Amygdala (tissue), 56 donors: Measurements from ENCODE around the gene CNOT4.
"Not testable (repeated sequence)": the region's sequence is repeated elsewhere in the genome, so short reads cannot be mapped to it uniquely, and the experiment has no call there.

ENCODE experiments used
- DNase-seq, 56 donors: peaks; one replicate each; lab custom pipeline; 2025; lab: John Stamatoyannopoulos, UW

Gene CNOT4

DNA sequence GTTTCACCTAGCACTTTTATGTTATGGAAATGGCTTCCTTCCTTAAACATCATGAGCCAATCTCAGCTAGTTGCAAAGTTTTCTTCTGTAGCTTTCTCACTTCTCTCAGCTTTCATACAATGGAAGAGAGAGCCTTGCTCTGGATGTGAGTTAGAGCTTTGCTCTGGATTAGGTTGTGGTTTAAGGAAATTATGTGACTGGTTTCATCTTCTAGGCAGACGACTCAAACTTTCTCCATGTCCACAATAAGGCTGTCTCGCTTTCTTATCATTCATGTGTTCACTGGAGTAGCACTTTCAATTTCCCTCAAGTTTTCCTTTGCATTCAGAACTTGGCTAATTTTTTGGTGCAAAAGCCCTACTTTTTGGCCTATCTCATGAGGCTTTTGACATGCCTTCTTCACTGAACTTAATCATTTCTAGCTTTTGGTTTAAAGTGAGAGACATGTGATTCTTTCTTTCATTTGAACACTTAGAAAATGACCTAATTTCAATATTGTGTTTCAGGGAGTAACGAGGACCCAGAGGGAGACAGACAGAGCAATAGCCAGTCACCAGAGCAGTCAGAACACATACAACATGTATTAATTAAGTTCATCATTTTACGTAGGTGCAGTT is 49.8 kb downstream of the CNOT4 start:
- DNase-seq = no peak

- DNase-seq = no peak
Measured at GRCh38 chr7:135459076-135459475, 50.8 kb downstream of the CNOT4 start.

DNA sequence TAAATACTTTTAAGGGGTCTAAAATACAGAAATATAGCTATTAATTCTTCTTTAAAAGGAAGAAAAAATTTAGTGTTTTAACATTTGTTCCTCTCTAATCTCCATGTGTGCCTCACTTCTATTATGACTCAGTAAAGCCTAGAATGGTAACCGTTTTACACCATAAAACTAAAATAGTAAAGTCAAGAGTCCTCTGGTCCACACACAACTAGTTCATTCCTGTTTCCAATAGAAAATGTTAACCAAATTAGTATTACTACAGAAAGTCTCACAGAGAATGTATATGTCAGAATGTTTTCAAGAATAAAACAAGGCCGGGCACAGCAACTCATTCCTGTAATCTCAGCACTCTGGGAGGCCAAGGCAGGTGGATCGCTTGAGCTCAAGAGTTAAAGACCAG is 55.8 kb downstream of the CNOT4 start:
- no peak for DNase-seq

- DNase-seq = no peak
Measured at GRCh38 chr7:135449436-135449835, 60.5 kb downstream of the CNOT4 start.

GRCh38 chr7:135448753-135449152 is 61.1 kb downstream of the CNOT4 start:
- no peak for DNase-seq

DNA sequence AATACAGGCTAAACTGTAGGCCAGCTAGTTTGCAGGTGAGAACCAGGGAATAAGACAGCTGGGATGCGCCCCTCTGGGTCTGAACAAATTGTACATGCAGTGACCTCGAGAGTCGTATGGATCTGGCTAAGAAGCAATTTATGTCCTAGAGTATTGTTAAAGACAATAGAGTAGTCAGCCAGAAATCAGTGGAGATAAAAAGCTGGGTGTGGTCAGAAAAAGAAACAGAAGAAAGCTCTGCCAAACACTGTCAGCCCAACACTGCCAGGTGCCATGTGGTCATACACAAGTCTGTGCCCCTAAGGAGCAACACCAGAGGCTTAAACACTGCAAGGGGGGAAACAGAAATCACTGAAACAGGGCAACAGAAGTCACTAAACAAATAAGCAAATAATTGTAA is 62.2 kb downstream of the CNOT4 start:
- no peak for DNase-seq

DNA sequence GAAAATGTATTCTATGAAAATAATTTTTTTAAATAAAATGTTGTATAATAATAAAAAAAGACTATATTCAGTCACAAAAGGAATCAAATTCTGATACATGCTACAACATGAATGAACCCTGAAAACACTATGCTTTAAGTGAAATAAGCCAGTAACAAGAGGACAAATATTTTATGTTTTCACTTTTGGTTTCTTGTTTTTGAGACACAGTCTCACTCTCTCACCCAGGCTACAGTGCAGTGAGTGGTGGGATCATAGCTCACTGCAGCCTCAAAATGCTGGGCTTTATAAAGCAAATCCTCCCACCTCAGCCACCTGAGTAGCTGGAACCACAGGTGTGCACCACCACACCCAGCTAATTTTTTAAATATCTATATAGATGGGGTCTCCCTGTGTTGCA is 64.2 kb downstream of the CNOT4 start:
- DNase-seq = no peak

DNA sequence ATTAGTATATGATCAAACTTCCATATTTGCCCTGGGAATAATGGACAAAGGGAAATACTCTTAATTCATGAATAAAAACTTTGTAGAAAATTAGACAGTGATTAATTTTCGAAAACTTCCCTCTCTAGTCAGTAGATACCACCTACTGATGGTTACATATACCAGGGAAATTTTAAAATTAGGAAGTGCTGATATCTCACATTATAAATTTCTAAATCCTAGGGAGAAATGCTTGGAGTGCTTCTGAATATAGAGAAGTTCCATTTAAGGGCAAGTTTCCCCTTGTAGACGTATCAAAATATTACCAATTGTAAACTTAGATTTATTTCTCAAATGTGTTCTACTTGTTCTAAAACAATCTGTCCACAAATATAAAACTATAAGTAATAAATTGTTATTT is 64.6 kb downstream of the CNOT4 start:
- not testable (repeated sequence) for DNase-seq

- no peak for DNase-seq
Measured at GRCh38 chr7:135441791-135442190, 68.1 kb downstream of the CNOT4 start.

DNA sequence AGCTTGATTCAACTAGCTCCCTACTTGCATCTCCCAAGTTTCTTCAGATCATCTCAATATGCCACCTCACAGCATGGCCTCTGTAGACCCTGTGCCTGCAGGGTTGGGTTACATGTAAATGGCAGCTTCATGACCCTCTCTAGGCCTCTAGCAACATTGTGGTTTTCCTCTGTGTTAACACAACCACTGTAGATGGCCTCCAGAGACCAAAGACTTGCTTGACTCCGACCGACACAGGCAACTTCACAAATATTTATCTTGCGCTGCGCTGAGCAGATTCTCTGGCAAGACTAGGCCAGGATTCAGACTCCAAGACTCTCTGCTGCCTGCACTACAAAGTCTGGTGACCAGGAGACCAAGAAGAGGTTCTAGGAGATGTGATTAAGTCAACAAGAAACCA is 75.9 kb downstream of the CNOT4 start:
- DNase-seq = no peak

GRCh38 chr7:135430626-135431025 is 79.3 kb downstream of the CNOT4 start:
- DNase-seq = no peak

- no peak for DNase-seq
Measured at GRCh38 chr7:135428879-135429278, 81.0 kb downstream of the CNOT4 start.

DNA sequence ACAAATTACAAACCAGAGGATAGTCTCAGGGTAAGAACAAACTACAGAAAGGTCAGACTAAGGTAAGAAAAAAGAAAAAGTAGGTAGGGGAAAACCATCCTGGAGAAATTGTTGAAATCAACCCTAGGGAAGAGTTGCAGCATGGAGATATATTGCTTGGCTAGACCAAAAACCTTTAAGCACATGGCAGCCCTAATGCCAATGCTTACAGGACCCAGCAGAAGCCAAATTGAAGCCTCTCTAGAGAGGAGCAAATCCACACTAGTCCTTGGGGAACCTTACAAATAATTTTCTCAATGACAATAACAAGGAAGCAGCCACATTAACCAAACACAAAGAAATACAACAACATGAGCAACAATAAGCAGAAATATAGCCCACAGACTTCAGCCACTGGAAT is 81.9 kb downstream of the CNOT4 start:
- DNase-seq = no peak

- no peak for DNase-seq
Measured at GRCh38 chr7:135427166-135427565, 82.7 kb downstream of the CNOT4 start.

DNA sequence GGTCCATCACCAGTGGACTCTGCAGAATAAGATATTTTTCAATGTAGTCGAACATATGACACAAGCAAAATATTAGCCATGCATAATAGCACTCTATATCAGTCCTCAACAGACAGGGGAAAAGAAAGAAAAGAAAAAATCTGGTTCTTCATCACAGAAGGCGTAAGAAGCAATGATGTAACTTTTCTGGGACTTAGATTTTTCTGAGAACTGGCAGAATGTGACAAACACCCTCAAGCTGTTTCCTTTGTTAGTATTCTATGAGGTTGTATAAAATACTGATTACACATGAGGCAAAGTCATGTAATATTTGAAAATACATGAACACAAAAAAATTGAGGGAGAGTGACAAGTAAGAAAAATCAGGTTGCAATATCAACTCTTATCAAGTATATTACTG is 84.9 kb downstream of the CNOT4 start:
- no peak for DNase-seq

DNA sequence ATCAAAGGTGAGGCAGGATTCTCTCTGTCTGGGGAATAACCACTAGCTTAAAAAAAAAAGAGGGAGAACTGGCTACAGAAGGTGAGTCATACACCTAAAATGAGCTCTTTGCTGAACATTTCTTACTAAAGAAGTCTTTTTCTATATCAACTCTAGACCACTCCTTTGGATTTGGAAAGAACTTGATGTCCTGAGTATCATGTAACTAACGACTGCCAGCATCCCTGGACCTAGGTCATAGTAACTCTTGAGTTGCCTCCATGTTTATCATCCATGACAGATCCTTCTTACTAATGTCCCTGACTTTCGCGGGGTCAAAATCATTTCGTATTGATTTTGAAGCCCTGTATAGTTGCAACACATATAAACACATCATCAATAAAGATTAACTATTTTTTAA is 89.1 kb downstream of the CNOT4 start:
- no peak for DNase-seq

GRCh38 chr7:135416431-135416830 is 93.5 kb downstream of the CNOT4 start:
- no peak for DNase-seq

DNA sequence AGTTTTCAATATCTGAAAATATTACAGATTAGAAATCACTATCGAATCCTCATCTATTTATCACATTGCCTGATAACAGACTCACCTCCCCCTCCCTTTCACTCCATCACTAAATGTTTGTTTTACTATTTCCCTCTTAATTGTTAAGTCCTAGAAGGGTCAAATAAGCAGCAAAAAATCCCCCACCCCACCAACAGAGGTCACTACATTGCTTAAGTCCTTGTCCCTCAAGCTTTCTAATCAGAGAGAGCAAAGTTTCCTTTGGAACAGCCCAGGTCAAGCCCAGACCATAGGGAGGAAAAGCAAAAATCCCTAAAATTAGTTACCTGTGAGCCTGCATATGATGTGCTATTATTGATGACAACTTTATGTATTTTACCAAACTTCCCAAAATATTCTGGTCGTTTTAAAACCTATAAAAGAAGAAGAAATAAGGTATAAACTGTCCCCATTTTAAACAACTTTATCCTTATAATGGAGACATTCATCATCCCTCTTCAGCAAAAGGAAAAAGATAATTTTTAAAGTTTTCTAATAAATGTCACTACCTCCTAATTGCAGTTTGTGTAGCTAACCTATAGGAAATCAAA is 95.0 kb downstream of the CNOT4 start:
- DNase-seq = peak in 2 of 56 donors; percentile 1 to 36

- DNase-seq = no peak
Measured at GRCh38 chr7:135414208-135414607, 95.7 kb downstream of the CNOT4 start.

DNA sequence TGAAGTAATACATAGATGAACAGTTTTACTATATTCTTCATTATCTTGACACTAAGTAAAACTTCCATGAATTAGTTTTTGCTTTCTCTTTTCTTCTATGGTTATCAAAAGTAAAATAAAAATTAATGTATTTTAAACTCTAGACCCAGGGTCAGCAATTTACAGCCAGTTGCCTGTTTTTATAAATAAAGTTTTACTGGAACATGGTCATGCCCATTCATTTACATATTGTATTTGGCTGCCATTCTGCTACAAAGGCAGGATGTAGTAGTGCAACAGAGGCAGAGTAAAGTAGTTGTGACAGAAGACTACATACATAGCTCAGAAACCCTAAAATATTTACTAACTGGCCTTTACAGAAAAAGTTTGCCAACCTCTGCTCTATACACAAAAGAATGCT is 98.8 kb downstream of the CNOT4 start:
- DNase-seq = no peak

DNA sequence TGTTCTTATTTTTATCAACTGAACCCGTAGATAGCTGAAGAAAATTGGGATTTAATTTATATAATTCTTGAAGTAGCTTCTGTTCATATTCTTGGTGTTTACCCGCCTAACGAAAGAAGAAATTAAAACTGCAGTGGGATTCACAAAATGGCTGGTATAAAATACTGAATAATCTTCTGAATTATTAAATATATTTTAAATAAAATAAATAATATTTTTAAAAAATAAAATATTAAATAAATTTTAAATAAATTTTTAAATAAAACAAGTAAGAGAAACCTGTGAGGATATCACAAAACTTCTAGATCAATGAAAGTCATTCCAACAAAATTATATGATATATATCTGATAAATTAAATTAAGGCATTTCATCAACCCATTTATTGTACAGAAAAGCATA is 99.4 kb downstream of the CNOT4 start:
- DNase-seq = no peak

DNA sequence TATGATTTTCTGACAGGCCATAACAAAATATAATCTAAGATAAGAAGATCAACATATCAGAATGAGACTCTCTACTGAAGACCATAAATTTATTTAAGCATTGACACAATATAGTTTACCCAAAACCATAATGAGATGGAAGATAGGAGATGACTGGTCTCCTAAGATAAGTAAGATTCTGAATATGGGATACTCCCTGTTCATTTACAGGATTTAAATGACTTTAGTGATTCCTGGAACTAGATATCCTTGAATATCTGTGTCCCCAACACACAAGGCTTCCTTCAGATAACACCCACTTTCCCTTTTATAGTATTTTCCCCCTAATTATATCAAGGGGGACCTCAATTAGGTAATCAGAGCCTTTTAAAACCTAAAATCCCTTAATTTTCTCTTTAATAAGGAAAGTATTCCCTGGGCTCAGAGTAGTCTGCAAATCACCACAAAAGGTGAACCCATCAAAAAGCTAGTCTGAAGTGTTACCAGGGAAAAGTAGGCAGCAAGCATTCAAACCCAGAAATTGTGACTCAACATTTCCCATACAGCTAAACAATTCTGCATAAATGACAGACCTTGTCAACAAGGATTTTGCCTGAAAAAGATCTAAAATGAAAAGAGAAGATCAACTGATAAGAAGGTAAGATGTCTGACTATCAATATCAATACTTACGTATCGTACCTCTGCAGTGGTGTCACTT is 99.9 kb downstream of the CNOT4 start:
- no peak for DNase-seq
